Type B pancreatic cell (in vitro differentiated cells): ENCODE results near the gene ILDR2. TPM values are rescaled to one million over a fixed set of nuclear protein-coding genes. Genes with fewer than 3 reads are reported as not detected.

Source experiments
- DNase-seq: peaks from one replicate; pipeline ENCODE4 v3.0.0; 2021; ENCODE audit warnings: mixed read lengths; ENCODE audit not compliant: unreplicated experiment; ENCODE audit errors: extremely low spot score
- H3K27ac Mint-ChIP-seq: 2 replicates; pipeline ENCODE4 v1.8.0; 2021; ENCODE audit warnings: mild to moderate bottlenecking, mixed read lengths
- H3K27me3 Mint-ChIP-seq: 2 replicates; pipeline ENCODE4 v1.8.0; 2021; ENCODE audit warnings: mixed read lengths
- H3K36me3 Mint-ChIP-seq: 2 replicates; pipeline ENCODE4 v1.8.0; 2021; ENCODE audit warnings: mixed read lengths
- H3K4me1 Mint-ChIP-seq: one replicate; pipeline ENCODE4 v1.8.0; 2021; ENCODE audit warnings: mixed read lengths; ENCODE audit not compliant: unreplicated experiment
- H3K4me3 Mint-ChIP-seq: 2 replicates; pipeline ENCODE4 v1.8.0; 2021; ENCODE audit warnings: mild to moderate bottlenecking, mixed read lengths
- H3K9me3 Mint-ChIP-seq: 2 replicates; pipeline ENCODE4 v1.8.0; 2021; ENCODE audit warnings: mixed read lengths
- total RNA-seq: library from RNA; stranded (reverse); gene quantifications from 2 replicates; pipeline ENCODE4 v1.2.1, GENCODE V29; 2021; ENCODE audit warnings: low replicate concordance
- TF ChIP-seq, protein P1 (sequence below): fragments of 200-600 bp; sonication (generic); conservative IDR thresholded peaks from 2 replicates; pipeline ENCODE4 v1.5.0; 2021; ENCODE audit warnings: antibody characterized with exemption, mild to moderate bottlenecking

The ILDR2 gene
- total RNA-seq, 1 donor from 2014 or later = 48.7 TPM

DNA sequence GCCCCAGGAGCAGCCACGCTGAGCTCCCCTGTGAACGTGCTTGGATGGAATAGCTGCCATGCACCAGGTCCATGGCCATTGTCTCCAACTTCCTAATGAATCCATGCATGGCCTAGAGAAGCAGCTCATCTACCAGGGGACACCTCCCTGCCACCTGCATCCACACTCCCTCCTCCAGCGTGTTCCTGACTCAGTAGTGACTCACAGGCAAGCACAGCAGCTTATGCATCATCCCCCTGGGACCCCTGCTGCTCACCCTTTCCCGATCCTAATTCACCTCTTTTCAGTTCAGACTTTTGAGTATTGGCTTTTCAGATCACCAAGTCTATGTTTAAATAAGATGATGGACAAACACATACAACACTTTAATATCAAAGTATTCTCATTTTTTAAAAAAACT is 59.4 kb downstream of the ILDR2 start:
- TF ChIP-seq, protein P1, sequence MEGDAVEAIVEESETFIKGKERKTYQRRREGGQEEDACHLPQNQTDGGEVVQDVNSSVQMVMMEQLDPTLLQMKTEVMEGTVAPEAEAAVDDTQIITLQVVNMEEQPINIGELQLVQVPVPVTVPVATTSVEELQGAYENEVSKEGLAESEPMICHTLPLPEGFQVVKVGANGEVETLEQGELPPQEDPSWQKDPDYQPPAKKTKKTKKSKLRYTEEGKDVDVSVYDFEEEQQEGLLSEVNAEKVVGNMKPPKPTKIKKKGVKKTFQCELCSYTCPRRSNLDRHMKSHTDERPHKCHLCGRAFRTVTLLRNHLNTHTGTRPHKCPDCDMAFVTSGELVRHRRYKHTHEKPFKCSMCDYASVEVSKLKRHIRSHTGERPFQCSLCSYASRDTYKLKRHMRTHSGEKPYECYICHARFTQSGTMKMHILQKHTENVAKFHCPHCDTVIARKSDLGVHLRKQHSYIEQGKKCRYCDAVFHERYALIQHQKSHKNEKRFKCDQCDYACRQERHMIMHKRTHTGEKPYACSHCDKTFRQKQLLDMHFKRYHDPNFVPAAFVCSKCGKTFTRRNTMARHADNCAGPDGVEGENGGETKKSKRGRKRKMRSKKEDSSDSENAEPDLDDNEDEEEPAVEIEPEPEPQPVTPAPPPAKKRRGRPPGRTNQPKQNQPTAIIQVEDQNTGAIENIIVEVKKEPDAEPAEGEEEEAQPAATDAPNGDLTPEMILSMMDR = no peak
- Mint-ChIP-seq H3K27ac (no peak overlapping the region), H3K36me3 (no peaks in the 10 kb centered on the region), H3K4me3 (no peak overlapping the region), H3K9me3 (no peaks in the 10 kb centered on the region), H3K27me3 (peaks cover 64% of the 10 kb centered on the region), H3K4me1 (no peaks in the 10 kb centered on the region)
- DNase-seq = no peak

DNA sequence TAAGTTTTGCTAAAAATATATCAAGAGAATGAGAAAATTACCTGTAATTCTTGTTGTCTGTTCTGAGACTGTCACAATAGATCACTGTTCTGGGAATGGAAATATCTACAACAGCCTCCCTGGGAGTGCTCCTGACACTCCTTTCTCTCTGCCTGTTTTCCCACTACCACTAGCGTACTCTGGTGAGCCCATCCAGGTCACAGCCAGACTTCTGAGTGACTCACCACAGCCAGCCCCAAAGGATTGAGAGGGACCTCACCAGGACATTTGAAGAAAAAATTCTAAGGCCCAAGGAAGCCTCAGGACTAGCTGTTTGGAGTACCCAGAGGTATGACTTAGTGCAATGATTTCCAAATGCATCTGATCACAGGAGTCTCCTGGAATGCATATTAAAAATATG is 60.3 kb downstream of the ILDR2 start:
- Mint-ChIP-seq H3K4me1 (no peaks in the 10 kb centered on the region), H3K4me3 (no peak overlapping the region), H3K36me3 (no peaks in the 10 kb centered on the region), H3K27me3 (peaks cover 60% of the 10 kb centered on the region), H3K9me3 (no peaks in the 10 kb centered on the region), H3K27ac (no peak overlapping the region)
- TF ChIP-seq, protein P1 = no peak
- DNase-seq = no peak

DNA sequence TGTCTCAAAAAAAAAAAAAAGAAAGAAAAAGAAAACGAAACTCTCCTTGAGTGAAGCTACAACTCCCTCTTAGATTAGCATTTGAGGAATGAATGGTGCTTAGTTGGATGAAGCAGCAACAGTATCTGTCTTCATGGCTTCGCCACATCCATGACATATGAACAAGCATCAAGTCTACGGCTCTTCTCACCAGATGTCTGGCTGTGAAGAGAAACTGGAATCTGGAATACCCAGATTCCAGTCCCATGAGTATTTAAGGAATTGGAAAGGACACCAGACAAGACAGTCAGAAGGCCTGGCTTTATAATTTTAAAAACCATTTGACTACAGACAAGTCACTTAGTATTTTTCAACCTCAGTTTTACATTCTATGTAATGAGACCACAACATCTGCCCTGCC is 61.2 kb downstream of the ILDR2 start:
- TF ChIP-seq, protein P1 = no peak
- H3K27ac Mint-ChIP-seq = no peak overlapping the region
- no peak overlapping the region for H3K4me3 Mint-ChIP-seq
- no peaks in the 10 kb centered on the region for H3K36me3 Mint-ChIP-seq
- H3K27me3 Mint-ChIP-seq = peaks cover 52% of the 10 kb centered on the region
- H3K9me3 Mint-ChIP-seq = no peaks in the 10 kb centered on the region
- H3K4me1 Mint-ChIP-seq = no peaks in the 10 kb centered on the region
- DNase-seq = no peak

DNA sequence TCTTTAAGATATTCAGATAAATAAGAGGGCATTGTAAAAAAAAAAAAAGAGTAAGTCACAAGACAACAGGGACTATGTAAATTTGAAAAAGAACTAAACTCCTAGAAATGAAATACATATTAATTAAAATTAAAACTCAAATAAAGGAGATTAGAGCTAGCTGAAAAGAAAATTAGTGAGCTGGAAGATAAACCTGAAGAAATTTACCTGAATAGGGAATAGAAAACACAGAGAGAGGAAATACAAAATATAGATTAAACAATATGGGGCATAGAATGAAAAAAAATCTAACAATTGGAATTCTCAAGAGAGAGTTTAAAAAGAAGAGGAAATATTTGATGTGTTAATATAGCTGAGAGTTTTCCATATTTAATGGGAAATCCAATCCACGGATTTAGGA is 63.7 kb downstream of the ILDR2 start:
- Mint-ChIP-seq H3K9me3 (no peaks in the 10 kb centered on the region), H3K27me3 (peaks cover 40% of the 10 kb centered on the region), H3K4me1 (no peaks in the 10 kb centered on the region), H3K36me3 (no peaks in the 10 kb centered on the region), H3K27ac (no peak overlapping the region), H3K4me3 (no peak overlapping the region)
- TF ChIP-seq, protein P1 = no peak
- DNase-seq = no peak

DNA sequence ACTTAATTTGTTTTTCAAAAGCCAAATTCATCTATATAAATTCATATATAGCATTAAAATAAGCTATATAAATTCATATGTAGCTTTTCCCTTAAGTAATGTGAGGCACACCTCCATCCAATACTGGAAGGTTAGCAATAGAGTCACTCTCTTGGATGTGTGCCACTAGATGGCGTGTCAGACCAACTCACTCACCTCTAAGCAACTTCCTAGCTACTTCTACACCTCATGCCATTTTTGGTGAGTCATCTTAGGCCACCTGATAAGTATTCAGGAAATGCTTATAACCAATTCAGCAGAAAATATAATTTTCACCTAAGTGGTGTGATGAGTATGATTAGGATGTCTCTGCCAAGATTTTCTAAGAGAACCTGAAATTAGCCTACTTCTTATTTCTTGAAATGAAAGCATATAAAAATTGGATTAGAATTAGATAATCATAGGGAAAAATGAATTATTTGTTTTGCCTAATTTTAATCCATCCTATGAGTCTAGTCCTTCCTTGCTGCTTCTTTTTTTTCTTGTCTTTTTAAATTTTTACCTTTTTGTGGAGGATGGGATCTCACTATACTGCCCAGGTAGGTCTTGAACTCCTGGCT is 64.8 kb downstream of the ILDR2 start:
- peak overlapping the region; percentile 35 for H3K27ac Mint-ChIP-seq
- no peaks in the 10 kb centered on the region for H3K36me3 Mint-ChIP-seq
- H3K27me3 Mint-ChIP-seq = peaks cover 39% of the 10 kb centered on the region
- TF ChIP-seq, protein P1 = peak; percentile 93
- no peak overlapping the region for H3K4me3 Mint-ChIP-seq
- H3K9me3 Mint-ChIP-seq = no peaks in the 10 kb centered on the region
- no peak for DNase-seq
- no peaks in the 10 kb centered on the region for H3K4me1 Mint-ChIP-seq

DNA sequence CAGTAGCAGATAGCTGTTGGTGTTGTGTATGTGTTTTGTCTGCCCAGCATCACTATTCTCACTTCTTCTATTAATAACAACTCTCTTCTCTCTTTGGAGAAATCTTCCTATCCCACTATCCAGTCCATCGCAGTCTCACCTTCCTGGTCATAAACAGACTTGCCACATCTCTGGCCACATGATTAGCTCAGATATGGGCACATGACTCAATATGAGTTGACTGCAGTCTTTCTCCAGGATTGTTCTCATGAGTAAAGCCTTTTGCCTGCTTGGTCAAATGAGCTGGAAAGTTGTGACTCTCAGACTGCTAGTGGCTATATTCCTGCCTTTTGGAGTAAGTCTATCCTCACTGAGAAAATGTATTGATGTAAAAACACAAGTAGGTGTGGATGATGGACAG is 66.4 kb downstream of the ILDR2 start:
- Mint-ChIP-seq H3K4me1 (no peaks in the 10 kb centered on the region), H3K36me3 (no peaks in the 10 kb centered on the region), H3K27me3 (peaks cover 37% of the 10 kb centered on the region), H3K4me3 (no peak overlapping the region), H3K27ac (no peak overlapping the region), H3K9me3 (no peaks in the 10 kb centered on the region)
- DNase-seq = no peak
- TF ChIP-seq, protein P1 = no peak
